Erythroblast (primary cell): ENCODE data around the gene DNAJC6.

Experiments
- GATA1 ChIP-seq: IDR thresholded peaks from 2 replicates; pipeline ENCODE4 v1.6.1; 2011; ENCODE audit warnings: low read depth, mild to moderate bottlenecking, control low read depth, low read length, moderate library complexity
- POLR2A ChIP-seq: IDR thresholded peaks from 2 replicates; pipeline ENCODE4 v1.6.1; 2011; ENCODE audit warnings: mild to moderate bottlenecking, low read length

GRCh38 chr1:65401612-65402011 is 92.3 kb downstream of the DNAJC6 start:
- no peak for TF ChIP-seq POLR2A
- no peak for TF ChIP-seq GATA1
